GM12801 (cell line): ENCODE results near the gene FAM149A.

ENCODE experiments used
- CTCF ChIP-seq: IDR thresholded peaks from one replicate; pipeline ENCODE4 v1.5.1; 2011; ENCODE audit warnings: control low read depth; ENCODE audit not compliant: insufficient read length; ENCODE audit errors: extremely low read depth

Gene FAM149A

GRCh38 chr4:186104114-186104889 lies at the start of gene FAM149A:
Gene FAM149A, plus strand, starts transcription at chr4:186104704.
- no peak for TF ChIP-seq CTCF

- no peak for TF ChIP-seq CTCF
These were observed 46.1 kb upstream of the FAM149A start for GRCh38 chr4:186058253-186058979.

- TF ChIP-seq CTCF: no peak
These were observed 45.6 kb upstream of the FAM149A start for GRCh38 chr4:186058980-186059316.

DNA sequence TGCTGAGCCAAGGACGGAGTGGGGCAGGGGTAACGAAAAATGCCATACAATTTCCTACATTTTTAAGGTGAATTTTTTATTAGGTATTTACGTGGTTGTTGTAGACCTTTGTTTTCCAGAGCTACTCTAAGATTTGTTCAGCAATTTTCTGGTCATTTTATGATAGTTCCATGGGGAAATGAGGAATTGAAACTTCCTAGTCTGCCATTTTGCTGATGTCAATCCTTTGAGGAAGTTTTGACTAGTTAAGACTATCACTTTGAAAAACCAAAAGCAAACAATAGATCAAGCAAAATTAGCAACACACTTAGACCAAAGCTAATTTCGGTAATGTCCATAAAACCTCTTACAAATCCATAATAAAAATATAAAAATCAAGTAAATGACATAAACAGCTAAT lies 42.6 kb upstream of the FAM149A start:
- TF ChIP-seq CTCF: no peak

DNA sequence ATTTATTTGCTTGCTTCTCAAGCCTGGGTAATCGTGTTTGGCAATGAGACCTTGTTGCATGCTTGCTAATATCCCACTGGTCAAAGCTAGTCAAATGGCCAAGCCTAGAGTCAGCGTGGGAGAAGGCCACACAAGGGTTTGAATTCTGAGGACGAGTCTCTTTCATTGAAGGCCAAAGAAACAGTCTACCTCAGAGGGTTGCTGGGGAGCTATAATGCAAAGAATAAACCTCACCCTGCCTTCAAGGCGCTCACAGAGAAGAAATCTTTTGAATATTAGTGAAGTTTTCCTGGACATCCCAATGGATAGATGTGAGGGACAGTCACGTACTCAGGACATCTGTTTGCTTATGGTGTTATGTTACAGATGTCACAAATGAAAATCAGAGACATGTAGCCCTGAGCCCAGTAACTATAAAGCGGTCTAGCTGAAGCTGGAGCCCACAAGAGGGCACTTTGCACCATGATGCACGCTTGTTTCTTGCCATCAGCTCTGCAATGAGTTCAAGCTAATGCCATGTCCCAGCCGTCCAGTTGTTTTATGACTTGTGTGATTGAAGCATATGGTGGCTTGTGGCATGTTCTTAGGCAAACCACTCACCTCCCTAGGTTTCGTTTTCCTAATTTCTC lies 36.6 kb upstream of the FAM149A start:
- TF ChIP-seq CTCF: no peak

DNA sequence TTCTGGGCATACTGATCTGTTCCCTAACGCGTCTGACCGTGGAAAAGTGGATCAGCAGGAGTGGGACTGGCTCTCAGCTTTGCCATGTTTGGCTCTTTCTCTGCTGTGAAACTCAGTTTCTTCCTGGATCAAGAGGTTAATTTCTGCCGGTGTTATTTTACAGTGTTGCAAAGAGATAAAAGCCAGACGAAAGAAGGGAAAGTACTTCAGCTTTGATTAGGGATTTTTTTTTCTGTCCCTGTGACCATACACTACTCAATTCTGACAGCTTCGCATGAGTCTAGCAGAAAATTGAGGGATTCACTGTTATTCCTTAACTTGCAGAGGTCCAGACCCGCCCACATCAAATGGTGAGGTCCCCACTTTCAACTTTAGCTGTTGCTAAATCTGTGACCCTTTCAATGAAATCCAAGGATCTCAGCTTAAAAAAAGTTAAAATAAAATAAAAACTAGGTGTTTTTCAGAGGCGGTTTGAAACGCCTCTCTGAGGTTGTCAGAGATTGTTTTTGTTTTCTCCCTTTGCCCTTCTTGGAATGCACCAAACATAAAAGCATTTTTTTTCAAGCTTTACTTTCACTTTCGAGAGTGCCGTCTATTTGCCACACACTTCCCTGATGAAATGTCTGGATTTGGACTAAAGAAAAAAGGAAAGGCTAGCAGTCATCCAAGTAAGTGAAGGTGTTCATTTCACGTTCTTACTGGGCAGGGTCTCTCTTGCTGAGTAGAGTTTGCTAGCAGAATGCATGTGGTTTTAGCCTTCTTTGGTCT lies 35.7 kb upstream of the FAM149A start, which contains the start of gene TLR3:
Gene TLR3, plus strand, starts transcription at position 576 of the 768 bp plus-strand sequence. CDS start 7,464 bp downstream, outside the sequence.
- TF ChIP-seq CTCF: no peak

DNA sequence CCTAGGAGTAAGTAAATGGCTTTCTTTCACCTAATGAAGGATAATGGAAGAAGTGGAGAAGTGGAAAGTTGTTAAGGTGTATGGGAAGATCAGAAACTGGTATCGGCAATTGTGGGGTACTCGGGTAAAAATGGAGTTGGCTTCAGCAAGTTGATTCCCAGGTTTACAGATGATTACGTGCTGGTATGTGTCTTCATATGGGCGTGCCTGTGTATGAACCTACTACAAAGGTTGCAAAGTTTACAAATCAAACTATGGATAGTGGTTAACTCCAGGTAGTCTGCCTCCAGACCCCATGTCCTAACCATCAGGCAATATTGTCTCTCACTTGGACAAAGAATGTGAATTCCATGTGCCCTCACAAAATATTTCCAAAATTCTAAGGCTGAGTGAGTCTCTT lies 34.8 kb upstream of the FAM149A start:
- TF ChIP-seq CTCF: no peak
